SK-N-SH treated with all-trans-retinoic acid at 6 μM for 48 hours (cell line): ENCODE measurements around the gene RBFA.

ENCODE experiments used
- ATAC-seq: fragments of 200-7000 bp; cut with Tn5 transposase; 3 replicates; pipeline ENCODE4 v1.9.1; 2020; ENCODE audit warnings: mild to moderate bottlenecking, moderate library complexity
- ARNTL ChIP-seq: fragments of 450-650 bp; formaldehyde crosslinking; IDR thresholded peaks from 2 replicates; pipeline ENCODE4 v1.5.0; 2020; ENCODE audit warnings: low read depth, mild to moderate bottlenecking, moderate library complexity, borderline replicate concordance
- BACH2 ChIP-seq: fragments of 250-450 bp; sonication (Bioruptor Pico); IDR thresholded peaks from 2 replicates; pipeline ENCODE4 v1.9.0; 2021; ENCODE audit warnings: mild to moderate bottlenecking, borderline replicate concordance
- CREB5 ChIP-seq: fragments of 250-450 bp; sonication (Bioruptor Pico); IDR thresholded peaks from 2 replicates; pipeline ENCODE4 v1.5.1; 2020; ENCODE audit warnings: low read depth, mild to moderate bottlenecking, moderate library complexity
- CSRNP3 ChIP-seq: fragments of 250-450 bp; sonication (Bioruptor Pico); IDR thresholded peaks from 2 replicates; pipeline ENCODE4 v1.5.1; 2021; ENCODE audit warnings: mild to moderate bottlenecking, moderate library complexity
- ESRRG ChIP-seq: fragments of 250-450 bp; sonication (Bioruptor Pico); IDR thresholded peaks from 2 replicates; pipeline ENCODE4 v1.6.1; 2021; ENCODE audit warnings: mild to moderate bottlenecking
- GLIS3 ChIP-seq: fragments of 250-450 bp; sonication (Bioruptor Pico); IDR thresholded peaks from 2 replicates; pipeline ENCODE4 v1.5.0; 2020; ENCODE audit warnings: mild to moderate bottlenecking, moderate library complexity
- ISL1 ChIP-seq: fragments of 250-450 bp; sonication (Bioruptor Pico); IDR thresholded peaks from 2 replicates; pipeline ENCODE4 v2.1.2; 2022; ENCODE audit warnings: mild to moderate bottlenecking, moderate library complexity
- OSR1 ChIP-seq: fragments of 250-450 bp; sonication (Bioruptor Pico); IDR thresholded peaks from 2 replicates; pipeline ENCODE4 v1.8.0; 2022; ENCODE audit warnings: moderate library complexity, mild to moderate bottlenecking, inconsistent platforms
- POU6F1 ChIP-seq: fragments of 250-450 bp; sonication (Bioruptor Pico); IDR thresholded peaks from 2 replicates; pipeline ENCODE4 v1.8.0; 2021; ENCODE audit warnings: low read depth, mild to moderate bottlenecking, moderate library complexity, borderline replicate concordance
- RARB ChIP-seq: fragments of 250-450 bp; sonication (Bioruptor Pico); IDR thresholded peaks from 2 replicates; pipeline ENCODE4 v1.8.0; 2021; ENCODE audit warnings: mild to moderate bottlenecking, moderate library complexity
- SNAI2 ChIP-seq: fragments of 250-450 bp; sonication (Bioruptor Pico); IDR thresholded peaks from 2 replicates; pipeline ENCODE4 v1.5.0; 2020; ENCODE audit warnings: mild to moderate bottlenecking, moderate library complexity
- TCF4 ChIP-seq: fragments of 250-450 bp; sonication (Bioruptor Pico); IDR thresholded peaks from 2 replicates; pipeline ENCODE4 v1.8.0; 2021; ENCODE audit warnings: mild to moderate bottlenecking, moderate library complexity, borderline replicate concordance
- TOX ChIP-seq: fragments of 250-450 bp; sonication (Bioruptor Pico); IDR thresholded peaks from 2 replicates; pipeline ENCODE4 v1.8.0; 2021; ENCODE audit warnings: mild to moderate bottlenecking, moderate library complexity, borderline replicate concordance
- TSHZ2 ChIP-seq: fragments of 250-450 bp; sonication (Bioruptor Pico); IDR thresholded peaks from 2 replicates; pipeline ENCODE4 v1.5.0; 2020; ENCODE audit warnings: mild to moderate bottlenecking, moderate library complexity
- ZC3H10 ChIP-seq: fragments of 250-450 bp; sonication (Bioruptor Pico); IDR thresholded peaks from 2 replicates; pipeline ENCODE4 v1.5.1; 2021; ENCODE audit warnings: mild to moderate bottlenecking, moderate library complexity
- ZFP3 ChIP-seq: fragments of 250-450 bp; sonication (Bioruptor Pico); IDR thresholded peaks from 2 replicates; pipeline ENCODE4 v1.5.0; 2020; ENCODE audit warnings: mild to moderate bottlenecking, moderate library complexity
- ZFP30 ChIP-seq: fragments of 450-650 bp; formaldehyde crosslinking; IDR thresholded peaks from 2 replicates; pipeline ENCODE4 v1.5.0; 2022; ENCODE audit warnings: mild to moderate bottlenecking, moderate library complexity
- ZNF565 ChIP-seq: fragments of 450-650 bp; formaldehyde crosslinking; conservative IDR thresholded peaks from 2 replicates; pipeline ENCODE4 v1.5.0; 2020; ENCODE audit warnings: low read depth, mild to moderate bottlenecking, moderate library complexity
- ZNF70 ChIP-seq: fragments of 450-650 bp; formaldehyde crosslinking; IDR thresholded peaks from 2 replicates; pipeline ENCODE4 v1.5.0; 2020; ENCODE audit warnings: mild to moderate bottlenecking, moderate library complexity
- ZNF8 ChIP-seq: fragments of 450-650 bp; formaldehyde crosslinking; IDR thresholded peaks from 2 replicates; pipeline ENCODE4 v1.5.0; 2020; ENCODE audit warnings: mild to moderate bottlenecking, moderate library complexity

Gene RBFA

GRCh38 chr18:80074183-80074582 lies 39.9 kb downstream of the RBFA start (continued):
- no peak for TF ChIP-seq CSRNP3
- TF ChIP-seq TCF4 (CRISPR knock-in tag) = no peak
- TF ChIP-seq ZC3H10 (CRISPR knock-in tag) = no peak
- no peak for TF ChIP-seq POU6F1 (CRISPR knock-in tag)
- TF ChIP-seq GLIS3 (CRISPR knock-in tag) = no peak
- TF ChIP-seq ISL1 (CRISPR knock-in tag) = no peak

GRCh38 chr18:80074697-80075096 lies 40.5 kb downstream of the RBFA start:
- ATAC-seq = no peak
- TF ChIP-seq ZFP30 (no peak), ZNF70 (CRISPR knock-in tag) (no peak), GLIS3 (CRISPR knock-in tag) (no peak), TCF4 (CRISPR knock-in tag) (no peak), ZNF8 (no peak), ZFP3 (CRISPR knock-in tag) (no peak), ZNF565 (no peak), CSRNP3 (no peak), TOX (CRISPR knock-in tag) (no peak), POU6F1 (CRISPR knock-in tag) (no peak), OSR1 (CRISPR knock-in tag) (no peak)
- TF ChIP-seq, all 23 proteins: peak for 0

- no peak for ATAC-seq
- TF ChIP-seq TOX (CRISPR knock-in tag) (no peak), ZFP3 (CRISPR knock-in tag) (no peak), OSR1 (CRISPR knock-in tag) (no peak), ZNF565 (no peak), ZNF8 (no peak), ARNTL (no peak), GLIS3 (CRISPR knock-in tag) (no peak), ZNF70 (CRISPR knock-in tag) (no peak), ZC3H10 (CRISPR knock-in tag) (no peak), BACH2 (no peak), TSHZ2 (no peak)
These were observed 41.7 kb downstream of the RBFA start for GRCh38 chr18:80075940-80076339.

- no peak for ATAC-seq
- no peak for TF ChIP-seq SNAI2 (CRISPR knock-in tag)
- no peak for TF ChIP-seq ZNF565
- TF ChIP-seq RARB (CRISPR knock-in tag) = no peak
- TF ChIP-seq GLIS3 (CRISPR knock-in tag) = no peak
- no peak for TF ChIP-seq ARNTL
- no peak for TF ChIP-seq ZFP30
- TF ChIP-seq ISL1 (CRISPR knock-in tag) = no peak
- no peak for TF ChIP-seq ZNF70 (CRISPR knock-in tag)
- TF ChIP-seq POU6F1 (CRISPR knock-in tag) = no peak
- TF ChIP-seq CREB5 (CRISPR knock-in tag) = no peak
- no peak for TF ChIP-seq CSRNP3
- TF ChIP-seq ESRRG (CRISPR knock-in tag) = no peak
These were observed 42.1 kb downstream of the RBFA start for GRCh38 chr18:80076379-80076778.
